ENCODE results near the gene KRTAP4-11.
"Not testable (repeated sequence)": the region's sequence is repeated elsewhere in the genome, so short reads cannot be mapped to it uniquely, and the experiment has no call there.

The KRTAP4-11 gene

GRCh38 chr17:41131979-41132378 is 13.8 kb upstream of the KRTAP4-11 start:
- TF ChIP-seq POLR2AphosphoS5 (IDR thresholded peaks at IDR 0.05; ENCODE audit: low read depth, low read length) (no peak), REST (IDR thresholded peaks at IDR 0.05; ENCODE audit: insufficient read depth in 1 of 2, low read depth in 2 of 2, low read length in 2 of 2) (no peak), SIN3A (IDR thresholded peaks at IDR 0.05; ENCODE audit: borderline replicate concordance, insufficient read depth, low read length) (no peak), TAF1 (IDR thresholded peaks at IDR 0.05; ENCODE audit: borderline replicate concordance, insufficient read depth, low read length) (no peak), FOXP2 (optimal IDR thresholded peaks at IDR 0.05; ENCODE audit: borderline replicate concordance, extremely low read depth, extremely low read length, insufficient read depth) (no peak)

GRCh38 chr17:41127371-41127770 is 9.2 kb upstream of the KRTAP4-11 start:
- TF ChIP-seq SIN3A (IDR thresholded peaks at IDR 0.05; ENCODE audit: borderline replicate concordance, insufficient read depth, low read length) (no peak), REST (IDR thresholded peaks at IDR 0.05; ENCODE audit: insufficient read depth in 1 of 2, low read depth in 2 of 2, low read length in 2 of 2) (no peak), POLR2AphosphoS5 (IDR thresholded peaks at IDR 0.05; ENCODE audit: low read depth, low read length) (no peak), FOXP2 (optimal IDR thresholded peaks at IDR 0.05; ENCODE audit: borderline replicate concordance, extremely low read depth, extremely low read length, insufficient read depth) (no peak), TAF1 (IDR thresholded peaks at IDR 0.05; ENCODE audit: borderline replicate concordance, insufficient read depth, low read length) (no peak)

- TF ChIP-seq TAF1 (IDR thresholded peaks at IDR 0.05; ENCODE audit: borderline replicate concordance, insufficient read depth, low read length) (no peak), SIN3A (IDR thresholded peaks at IDR 0.05; ENCODE audit: borderline replicate concordance, insufficient read depth, low read length) (no peak), REST (IDR thresholded peaks at IDR 0.05; ENCODE audit: insufficient read depth in 1 of 2, low read depth in 2 of 2, low read length in 2 of 2) (no peak), POLR2AphosphoS5 (IDR thresholded peaks at IDR 0.05; ENCODE audit: low read depth, low read length) (no peak), FOXP2 (optimal IDR thresholded peaks at IDR 0.05; ENCODE audit: borderline replicate concordance, extremely low read depth, extremely low read length, insufficient read depth) (no peak)
These were observed 8.2 kb upstream of the KRTAP4-11 start for GRCh38 chr17:41126412-41126811.

- no peak for TF ChIP-seq POLR2AphosphoS5 (IDR thresholded peaks at IDR 0.05; ENCODE audit: low read depth, low read length)
- TF ChIP-seq TAF1 (IDR thresholded peaks at IDR 0.05; ENCODE audit: borderline replicate concordance, insufficient read depth, low read length) = no peak
- TF ChIP-seq SIN3A (IDR thresholded peaks at IDR 0.05; ENCODE audit: borderline replicate concordance, insufficient read depth, low read length) = no peak
- no peak for TF ChIP-seq REST (IDR thresholded peaks at IDR 0.05; ENCODE audit: insufficient read depth in 1 of 2, low read depth in 2 of 2, low read length in 2 of 2)
- no peak for TF ChIP-seq FOXP2 (optimal IDR thresholded peaks at IDR 0.05; ENCODE audit: borderline replicate concordance, extremely low read depth, extremely low read length, insufficient read depth)
These were observed 6.9 kb upstream of the KRTAP4-11 start for GRCh38 chr17:41125064-41125463.

GRCh38 chr17:41123991-41124371 is 5.8 kb upstream of the KRTAP4-11 start, which contains the start of gene KRTAP4-12:
KRTAP4-12 (minus strand) TSS chr17:41124182; CDS start chr17:41124122, 60 bp downstream.
- not testable (repeated sequence) for TF ChIP-seq FOXP2 (optimal IDR thresholded peaks at IDR 0.05; ENCODE audit: borderline replicate concordance, extremely low read depth, extremely low read length, insufficient read depth); REST (IDR thresholded peaks at IDR 0.05; ENCODE audit: insufficient read depth in 1 of 2, low read depth in 2 of 2, low read length in 2 of 2); POLR2AphosphoS5 (IDR thresholded peaks at IDR 0.05; ENCODE audit: low read depth, low read length)

All from PFSK-1 (cell line).